ENCODE measurements around the gene GREB1. TPM values are rescaled to one million over a fixed set of nuclear protein-coding genes. Genes with fewer than 3 reads are reported as not detected.

Gene GREB1
- total and polyA plus RNA-seq, 12 donors = 2.2 to 26.2 (median 3.7) TPM

GRCh38 chr2:11551569-11552259, 17.9 kb downstream of the GREB1 start:
- Histone ChIP-seq H3K4me1 (replicated peaks in 1 of 2) (no peaks in the 10 kb centered on the region), H3K36me3 (replicated peaks in 1 of 2) (no peaks in the 10 kb centered on the region), H3K4me3 (no peak overlapping the region), H3K27ac (no peak overlapping the region), H3K27me3 (no peaks in the 10 kb centered on the region), H3K9me3 (replicated peaks in 1 of 3) (no peaks in the 10 kb centered on the region)
- 87 to 92% (median 90%) methylated on average over 15 to 16 of the region's 16 CpGs for WGBS, 4 donors
- intact Hi-C loops (cut with DNase I) = no loop called here
- TF ChIP-seq CTCF (IDR thresholded peaks at IDR 0.05) = no peak
- no peak for TF ChIP-seq POLR2A (IDR thresholded peaks at IDR 0.05)
- peak in 1 of 7 donors; percentile 31 for DNase-seq

- no peak overlapping the region for H3K4me3 ChIP-seq
- no peaks in the 10 kb centered on the region for H3K36me3 ChIP-seq (replicated peaks in 1 of 2)
- no peak for TF ChIP-seq CTCF (IDR thresholded peaks at IDR 0.05)
- TF ChIP-seq POLR2A (IDR thresholded peaks at IDR 0.05) = no peak
- intact Hi-C loops (cut with DNase I) = no loop called here
- H3K27ac ChIP-seq = no peak overlapping the region
- no peaks in the 10 kb centered on the region for H3K9me3 ChIP-seq (replicated peaks in 1 of 3)
- 79 to 81% (median 80%) methylated on average over 9 of the region's 9 CpGs for WGBS, 4 donors
- no peak for DNase-seq
- no peaks in the 10 kb centered on the region for H3K27me3 ChIP-seq
- H3K4me1 ChIP-seq (replicated peaks in 1 of 2) = no peaks in the 10 kb centered on the region
Observed at GRCh38 chr2:11552260-11552638, 18.4 kb downstream of the GREB1 start.

- H3K4me1 ChIP-seq (replicated peaks in 1 of 2) = no peaks in the 10 kb centered on the region
- intact Hi-C loops (cut with DNase I) = no loop called here
- H3K9me3 ChIP-seq (replicated peaks in 1 of 3) = no peaks in the 10 kb centered on the region
- DNase-seq = peak in 1 of 7 donors; percentile 19
- TF ChIP-seq POLR2A (IDR thresholded peaks at IDR 0.05) (no peak), CTCF (IDR thresholded peaks at IDR 0.05) (no peak)
- 67 to 83% (median 73%) methylated on average over 10 of the region's 10 CpGs for WGBS, 4 donors
- H3K4me3 ChIP-seq = no peak overlapping the region
- no peak overlapping the region for H3K27ac ChIP-seq
- no peaks in the 10 kb centered on the region for H3K36me3 ChIP-seq (replicated peaks in 1 of 2)
- no peaks in the 10 kb centered on the region for H3K27me3 ChIP-seq
Observed at GRCh38 chr2:11553661-11554398, 20.0 kb downstream of the GREB1 start.

DNA sequence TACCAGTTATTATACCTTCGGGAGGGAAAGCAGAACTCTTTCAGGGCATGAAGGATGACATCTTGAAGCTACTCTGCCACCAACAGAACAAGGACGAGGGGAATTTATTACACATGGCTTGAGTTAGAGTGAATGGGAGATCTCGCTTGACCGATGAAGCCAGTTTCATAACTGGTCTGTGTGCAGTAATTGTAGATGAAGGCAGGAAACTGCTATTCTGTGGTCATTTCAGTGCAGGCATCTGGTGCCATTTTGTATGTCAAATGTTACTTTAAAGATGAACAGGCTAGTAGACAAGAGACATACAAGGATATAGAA, 20.5 kb downstream of the GREB1 start:
- TF ChIP-seq POLR2A (IDR thresholded peaks at IDR 0.05) = no peak
- TF ChIP-seq CTCF (IDR thresholded peaks at IDR 0.05) = no peak
- H3K27me3 ChIP-seq = no peaks in the 10 kb centered on the region
- H3K36me3 ChIP-seq (replicated peaks in 1 of 2) = no peaks in the 10 kb centered on the region
- no peaks in the 10 kb centered on the region for H3K4me1 ChIP-seq (replicated peaks in 1 of 2)
- no peaks in the 10 kb centered on the region for H3K9me3 ChIP-seq (replicated peaks in 1 of 3)
- intact Hi-C loops (cut with DNase I) = no loop called here
- H3K4me3 ChIP-seq = no peak overlapping the region
- no peak for DNase-seq
- no peak overlapping the region for H3K27ac ChIP-seq
- 57 to 76% (median 65%) methylated on average over 4 of the region's 4 CpGs for whole genome bisulfite sequencing, 4 donors
